HG03280 (cell line): Measurements from ENCODE around the gene KRTAP5-4.
"Not testable (repeated sequence)": the region's sequence is repeated elsewhere in the genome, so short reads cannot be mapped to it uniquely, and the experiment has no call there.

ENCODE experiments used
- ATAC-seq: cut with Tn5 transposase; IDR thresholded peaks from one replicate; pipeline ENCODE4 v1.9.1; 2021; ENCODE audit warnings: mild to moderate bottlenecking, moderate library complexity; ENCODE audit not compliant: unreplicated experiment

Gene KRTAP5-4

GRCh38 chr11:1604181-1604580 is 17.8 kb downstream of the KRTAP5-4 start:
- ATAC-seq = no peak

DNA sequence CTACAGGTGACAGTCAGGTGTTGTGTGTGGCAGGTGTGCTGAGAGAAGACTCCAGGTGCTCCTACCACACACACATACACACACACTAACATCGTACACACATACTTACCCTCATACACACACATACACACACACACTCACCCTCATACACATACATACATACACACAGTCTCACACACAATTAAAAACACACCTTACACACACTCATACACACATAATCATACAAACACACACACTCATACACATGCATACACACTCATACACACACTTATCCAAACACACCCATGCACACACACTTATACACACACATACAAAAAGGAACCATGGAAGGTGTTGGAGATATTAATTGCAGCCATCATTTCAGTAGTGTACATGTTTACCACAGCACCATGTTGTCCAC is 18.3 kb downstream of the KRTAP5-4 start:
- ATAC-seq = no peak

- not testable (repeated sequence) for ATAC-seq
These were observed 20.3 kb downstream of the KRTAP5-4 start for GRCh38 chr11:1601663-1602062.

GRCh38 chr11:1600626-1601025 is 21.3 kb downstream of the KRTAP5-4 start:
- no peak for ATAC-seq

DNA sequence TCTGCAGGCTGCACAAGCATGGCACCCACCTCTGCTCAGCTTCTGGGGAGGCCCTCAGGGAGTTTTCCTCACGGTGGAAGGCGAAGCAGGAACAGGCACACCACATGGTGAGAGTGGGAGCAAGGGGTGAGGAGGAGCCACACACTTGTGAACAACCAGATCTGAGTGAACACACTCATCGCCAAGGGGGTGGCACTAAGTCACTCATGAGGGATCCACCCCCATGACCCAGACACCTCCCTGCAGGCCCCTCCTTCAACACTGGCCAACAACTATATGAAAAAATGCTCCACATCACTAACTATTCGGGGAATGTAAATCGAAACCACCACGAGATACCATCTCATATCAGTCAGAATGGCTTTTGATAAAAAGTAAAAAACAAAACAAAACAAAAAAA is 23.1 kb downstream of the KRTAP5-4 start:
- no peak for ATAC-seq

GRCh38 chr11:1598406-1598805 is 23.5 kb downstream of the KRTAP5-4 start:
- not testable (repeated sequence) for ATAC-seq

DNA sequence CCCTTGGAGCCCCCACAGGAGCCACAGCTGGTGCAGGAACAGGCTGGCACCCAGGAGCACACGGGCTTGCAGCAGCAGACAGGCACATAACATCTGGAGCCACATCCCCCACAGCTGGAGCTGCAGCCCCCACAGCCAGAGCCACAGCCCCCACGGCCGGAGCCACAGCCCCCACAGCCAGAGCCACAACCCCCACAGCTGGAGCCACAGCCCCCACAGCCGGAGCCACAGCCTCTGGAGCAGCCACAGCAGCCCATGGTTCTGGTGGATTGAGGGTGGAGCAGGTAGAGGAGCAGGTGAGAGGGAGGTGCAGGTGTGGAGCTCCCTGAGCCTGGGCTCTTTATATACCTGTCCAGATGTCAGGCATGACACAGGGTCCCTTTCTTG is 24.0 kb downstream of the KRTAP5-4 start, which contains the start of gene KRTAP5-2:
TSS of gene KRTAP5-2 (minus strand) at position 301 of the 387 bp plus-strand sequence. CDS start at position 257, 44 bp downstream.
- ATAC-seq = no peak

DNA sequence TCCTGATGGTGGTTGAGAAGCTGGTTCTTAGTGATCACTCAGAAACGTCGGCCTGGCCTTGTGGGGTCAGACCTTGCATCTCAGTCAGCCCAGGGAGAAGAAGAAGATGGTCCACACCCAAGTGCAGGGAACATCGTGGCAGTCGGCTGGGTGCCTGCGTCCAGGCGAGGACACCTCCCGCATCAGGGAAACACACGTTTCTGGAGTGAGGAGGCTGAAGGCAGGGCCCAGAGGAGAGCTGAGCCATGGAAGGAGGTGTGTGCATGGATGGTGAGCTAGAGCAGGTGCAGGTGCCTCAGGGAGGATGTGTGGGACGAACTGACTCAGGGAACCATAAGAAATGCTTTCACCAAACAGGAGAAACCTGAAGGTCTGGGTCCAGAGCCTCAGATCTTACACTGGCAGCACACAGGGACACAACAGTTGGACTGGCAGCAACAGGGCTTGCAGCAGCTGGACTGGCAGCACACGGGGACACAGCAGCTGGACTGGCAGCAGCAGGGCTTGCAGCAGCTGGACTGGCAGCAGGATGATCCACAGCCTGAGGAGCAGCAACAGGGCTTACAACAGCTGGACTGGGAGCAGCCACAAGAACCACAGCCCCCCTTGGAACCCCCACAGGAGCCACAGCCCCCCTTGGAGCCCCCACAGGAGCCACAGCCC is 24.5 kb downstream of the KRTAP5-4 start:
- no peak for ATAC-seq

DNA sequence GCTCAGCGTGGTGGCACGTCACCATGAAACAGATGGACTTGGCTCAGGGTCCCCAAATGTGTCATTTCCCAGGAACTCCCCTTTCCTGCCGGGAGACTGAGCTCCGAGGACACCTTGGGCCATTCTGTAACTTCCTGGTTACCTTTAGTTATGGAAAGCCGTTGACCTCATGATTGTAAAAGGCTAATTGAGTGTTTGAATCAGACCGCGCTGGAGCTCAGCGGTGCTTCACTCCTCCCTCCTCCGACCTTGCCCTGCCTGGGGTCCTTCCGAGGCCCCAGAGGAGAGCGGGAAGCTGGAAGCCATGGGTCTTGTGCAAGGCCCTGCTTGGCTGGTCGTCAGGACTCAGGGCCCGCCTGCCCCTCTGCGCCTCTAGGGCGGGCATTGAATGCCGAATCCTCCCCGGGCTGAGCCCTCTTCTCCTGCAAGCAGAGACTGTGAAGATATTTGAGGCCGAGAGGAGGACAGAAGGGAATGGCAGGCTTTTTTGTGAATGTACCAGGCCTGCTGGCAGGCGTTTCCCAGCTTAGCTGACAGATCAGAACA is 25.3 kb downstream of the KRTAP5-4 start:
- ATAC-seq = not testable (repeated sequence)

DNA sequence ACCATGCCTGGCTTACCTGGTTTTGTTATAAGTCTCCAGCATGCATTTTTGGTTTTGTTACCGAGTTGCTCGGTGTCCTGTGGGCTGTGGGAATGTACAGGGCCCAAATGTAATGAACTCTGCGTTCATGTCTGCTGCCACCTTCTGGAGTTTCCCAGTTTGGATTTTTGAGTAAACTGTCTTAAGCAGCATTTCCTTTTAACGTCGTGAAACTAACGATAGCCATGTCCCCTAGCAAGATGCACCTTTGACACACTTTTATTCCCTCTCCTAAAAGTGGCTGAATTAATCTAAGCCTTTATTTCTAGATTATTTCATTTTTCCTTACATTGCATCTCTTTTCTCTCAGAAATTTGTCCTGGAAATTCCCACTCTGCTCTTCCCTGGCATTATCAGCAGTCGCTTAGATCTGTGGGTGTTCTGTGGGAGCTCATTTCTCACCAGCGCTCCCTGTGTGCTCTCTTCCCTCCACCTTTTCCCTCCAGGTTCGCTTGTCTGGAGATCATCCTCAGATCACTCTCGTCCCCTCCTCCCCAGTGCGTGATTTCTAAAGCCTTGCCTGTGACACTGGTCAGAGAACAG is 25.9 kb downstream of the KRTAP5-4 start:
- not testable (repeated sequence) for ATAC-seq

DNA sequence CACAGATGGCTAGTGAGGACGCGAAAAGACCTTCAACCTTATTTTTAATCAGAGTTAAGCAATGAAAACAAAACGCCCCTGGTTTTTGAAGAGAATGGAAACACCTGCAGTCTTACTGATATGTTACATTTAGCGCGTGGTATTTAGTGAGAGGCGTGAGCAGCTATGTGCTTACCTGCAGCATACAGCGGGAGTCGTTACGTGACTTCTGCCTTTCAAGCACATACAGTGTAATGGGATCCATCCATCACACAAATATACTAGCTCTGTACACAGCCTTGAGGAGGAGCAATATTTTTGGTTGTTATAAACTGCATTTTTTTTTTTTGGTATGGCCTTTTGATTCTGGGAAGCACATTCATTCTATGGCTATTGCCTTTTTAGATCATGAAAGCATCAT is 29.3 kb downstream of the KRTAP5-4 start:
- no peak for ATAC-seq

DNA sequence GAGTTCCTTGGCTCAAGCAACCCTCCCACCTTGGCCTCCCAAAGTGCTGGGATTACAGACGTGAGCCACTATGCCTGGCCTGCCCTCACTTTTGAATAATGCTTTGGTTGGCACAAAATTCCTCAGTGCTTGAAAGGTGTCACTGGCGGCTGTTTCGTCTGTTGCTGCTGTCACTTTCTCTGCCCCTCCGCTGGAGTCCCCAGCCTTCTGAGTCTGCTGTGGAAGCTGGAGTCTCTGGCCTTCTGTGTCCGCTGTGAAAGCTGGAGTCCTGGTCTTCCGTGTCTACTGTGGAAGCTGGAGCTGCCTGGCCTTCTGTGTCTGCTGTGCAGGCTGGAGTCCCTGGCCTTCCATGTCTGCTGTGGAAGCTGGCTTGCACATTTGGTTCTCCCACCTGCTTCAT is 31.9 kb downstream of the KRTAP5-4 start:
- no peak for ATAC-seq

DNA sequence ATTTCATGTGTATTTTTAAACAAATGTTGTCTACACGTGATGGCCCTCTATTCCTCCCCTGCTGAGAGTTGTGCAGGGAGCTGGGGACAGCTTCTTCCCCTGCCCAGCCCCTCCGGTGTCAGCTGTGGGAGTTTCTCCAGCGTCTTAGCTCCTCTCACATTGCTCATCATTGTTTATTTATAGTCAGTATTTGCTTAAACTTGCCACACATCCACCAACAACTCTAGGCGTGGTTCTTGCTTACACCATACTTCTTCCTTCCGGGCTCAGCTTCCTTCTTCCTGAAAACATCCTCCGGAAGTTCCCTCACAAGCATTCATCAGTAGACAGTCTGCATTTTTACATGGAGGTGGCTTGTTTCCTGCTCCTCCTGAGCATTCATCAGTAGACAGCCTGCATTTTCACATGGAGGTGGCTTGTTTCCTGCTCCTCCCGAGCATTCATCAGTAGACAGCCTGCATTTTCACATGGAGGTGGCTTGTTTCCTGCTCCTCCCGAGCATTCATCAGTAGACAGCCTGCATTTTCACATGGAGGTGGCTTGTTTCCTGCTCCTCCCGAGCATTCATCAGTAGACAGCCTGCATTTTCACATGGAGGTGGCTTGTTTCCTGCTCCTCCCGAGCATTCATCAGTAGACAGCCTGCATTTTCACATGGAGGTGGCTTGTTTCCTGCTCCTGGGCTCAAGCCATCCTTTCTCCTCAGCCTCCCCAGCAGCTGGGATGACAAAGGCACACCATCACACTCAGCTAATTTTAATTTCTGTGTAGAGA is 32.6 kb downstream of the KRTAP5-4 start:
- not testable (repeated sequence) for ATAC-seq

GRCh38 chr11:1586699-1587098 is 35.2 kb downstream of the KRTAP5-4 start:
- ATAC-seq = no peak

DNA sequence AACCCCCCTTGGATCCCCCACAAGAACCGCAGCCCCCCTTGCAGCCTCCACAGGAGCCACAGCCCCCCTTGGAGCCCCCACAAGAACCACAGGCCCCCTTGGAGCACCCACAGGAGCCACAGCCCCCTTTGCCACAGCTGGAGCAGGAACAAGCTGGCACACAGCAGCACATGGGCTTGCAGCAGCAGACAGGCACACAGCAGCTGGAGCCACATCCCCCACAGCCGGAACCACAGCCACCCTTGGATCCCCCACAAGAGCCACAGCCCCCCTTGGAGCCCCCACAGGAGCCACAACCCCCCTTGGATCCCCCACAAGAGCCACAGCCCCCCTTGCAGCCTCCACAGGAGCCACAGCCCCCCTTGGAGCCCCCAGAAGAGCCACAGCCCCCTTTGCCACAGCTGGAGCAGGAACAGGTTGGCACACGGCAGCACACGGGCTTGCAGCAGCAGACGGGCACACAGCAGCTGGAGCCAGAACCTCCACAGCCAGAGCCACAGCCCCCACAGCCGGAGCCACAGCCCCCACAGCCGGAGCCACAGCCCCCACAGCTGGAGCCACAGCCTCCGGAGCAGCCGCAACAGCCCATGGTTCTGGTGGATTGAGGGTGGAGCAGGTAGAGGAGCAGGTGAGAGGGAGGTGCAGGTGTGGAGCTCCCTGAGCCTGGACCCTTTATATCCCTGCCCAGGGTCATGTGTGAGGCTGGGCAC is 37.1 kb downstream of the KRTAP5-4 start, which contains the start of gene KRTAP5-1:
TSS of gene KRTAP5-1 (minus strand) at position 623 of the 710 bp plus-strand sequence. CDS start at position 589, 34 bp downstream.
- ATAC-seq = not testable (repeated sequence)

GRCh38 chr11:1582909-1583308 is 39.0 kb downstream of the KRTAP5-4 start:
- ATAC-seq = not testable (repeated sequence)

GRCh38 chr11:1581976-1582375 is 40.0 kb downstream of the KRTAP5-4 start:
- no peak for ATAC-seq

DNA sequence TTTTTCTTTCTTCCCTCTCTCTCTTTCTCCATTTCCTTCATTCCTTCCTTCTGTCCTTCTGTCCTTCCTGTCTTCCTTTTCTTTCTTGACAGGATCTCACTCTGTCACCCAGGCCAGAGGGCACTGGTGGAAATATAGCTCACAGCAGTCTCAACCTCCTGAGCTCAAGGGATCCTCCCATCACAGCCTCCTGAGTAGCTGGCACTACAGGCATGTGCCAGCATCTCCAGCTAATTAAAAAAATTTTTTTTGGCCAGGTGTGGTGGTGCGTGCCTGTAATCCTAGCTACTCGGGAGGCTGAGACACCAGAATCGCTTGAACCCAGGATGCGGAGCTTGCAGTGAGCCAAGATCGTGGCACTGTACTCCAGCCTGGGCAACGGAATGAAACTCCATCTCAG is 45.1 kb downstream of the KRTAP5-4 start:
- ATAC-seq = no peak

DNA sequence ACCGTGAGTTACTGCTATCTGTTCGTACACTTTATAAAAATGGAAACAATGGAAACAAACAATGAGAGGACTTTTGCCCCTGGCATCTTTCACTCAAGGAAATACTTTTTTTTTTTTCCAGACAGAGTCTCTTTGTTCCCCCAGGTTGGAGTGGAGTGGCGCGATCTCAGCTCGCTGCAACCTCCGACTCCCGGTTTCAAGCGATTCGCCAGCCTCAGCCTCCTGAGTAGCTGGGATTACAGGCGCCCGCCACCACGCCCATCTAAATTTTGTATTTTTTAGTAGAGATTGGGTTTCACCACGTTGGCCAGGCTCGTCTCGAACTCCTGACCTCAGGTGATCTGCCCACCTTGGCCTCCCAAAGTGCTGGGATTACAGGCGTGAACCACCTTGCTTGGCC is 46.2 kb downstream of the KRTAP5-4 start:
- not testable (repeated sequence) for ATAC-seq

GRCh38 chr11:1574933-1575242 is 47.0 kb downstream of the KRTAP5-4 start:
- no peak for ATAC-seq
